Astrocyte of the cerebellum (primary cell): ENCODE results near the gene CATSPERZ.

Experiments
- DNase-seq: peaks from one replicate; pipeline ENCODE4 v3.0.0-alpha.2; 2011; ENCODE audit warnings: low read depth
- H3K4me3 ChIP-seq: 2 replicates; pipeline ENCODE4 v1.5.1; 2011; ENCODE audit warnings: mild to moderate bottlenecking, low read depth, low read length, moderate library complexity
- CTCF ChIP-seq: IDR thresholded peaks from 2 replicates; pipeline ENCODE4 v1.5.1; 2012; ENCODE audit warnings: low read length, low read depth, moderate library complexity, mild to moderate bottlenecking; ENCODE audit errors: missing control alignments
- in situ Hi-C: cut with HindIII; loops from 2 replicates; pipeline ENCODE4 v1.10.0; 2017; ENCODE audit warnings: low sequenced_read_pairs

CATSPERZ gene

GRCh38 chr11:64253481-64253880 is 46.7 kb upstream of the CATSPERZ start:
- no peak for TF ChIP-seq CTCF
- no peak for DNase-seq
- in situ Hi-C loops, result no loop called here
- no peak overlapping the region for H3K4me3 ChIP-seq

GRCh38 chr11:64254326-64254725 is 45.8 kb upstream of the CATSPERZ start:
- no peak for TF ChIP-seq CTCF
- no peak overlapping the region for H3K4me3 ChIP-seq
- in situ Hi-C loops, result no loop called here
- no peak for DNase-seq

GRCh38 chr11:64255135-64256128 is 44.7 kb upstream of the CATSPERZ start:
- H3K4me3 ChIP-seq, result no peak overlapping the region
- in situ Hi-C loops, result no loop called here

GRCh38 chr11:64256300-64256699 is 43.9 kb upstream of the CATSPERZ start:
- in situ Hi-C loops, result no loop called here
- TF ChIP-seq CTCF, result no peak
- no peak overlapping the region for H3K4me3 ChIP-seq
- DNase-seq, result no peak

More at GRCh38 chr11:64255135-64256128, 44.7 kb upstream of the CATSPERZ start:
- no peak for TF ChIP-seq CTCF
- no peak for DNase-seq

GRCh38 chr11:64258356-64258755 is 41.8 kb upstream of the CATSPERZ start:
- H3K4me3 ChIP-seq, result no peak overlapping the region
- no peak for TF ChIP-seq CTCF
- DNase-seq, result no peak
- in situ Hi-C loops, result no loop called here

GRCh38 chr11:64258946-64259532 is 41.1 kb upstream of the CATSPERZ start:
- in situ Hi-C loops, result no loop called here
- no peak overlapping the region for H3K4me3 ChIP-seq
- no peak for TF ChIP-seq CTCF
- no peak for DNase-seq
